ENCODE results near the gene TP53TG3E.
"Not testable (repeated sequence)": the region's sequence is repeated elsewhere in the genome, so short reads cannot be mapped to it uniquely, and the experiment has no call there.

The TP53TG3E gene, protein sequence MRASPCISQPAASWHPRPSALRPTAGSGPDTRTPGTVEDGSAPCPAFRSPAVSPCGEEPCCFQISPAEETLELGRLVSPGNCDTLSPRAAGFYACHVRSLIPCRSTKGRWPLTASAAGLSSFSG

DNA sequence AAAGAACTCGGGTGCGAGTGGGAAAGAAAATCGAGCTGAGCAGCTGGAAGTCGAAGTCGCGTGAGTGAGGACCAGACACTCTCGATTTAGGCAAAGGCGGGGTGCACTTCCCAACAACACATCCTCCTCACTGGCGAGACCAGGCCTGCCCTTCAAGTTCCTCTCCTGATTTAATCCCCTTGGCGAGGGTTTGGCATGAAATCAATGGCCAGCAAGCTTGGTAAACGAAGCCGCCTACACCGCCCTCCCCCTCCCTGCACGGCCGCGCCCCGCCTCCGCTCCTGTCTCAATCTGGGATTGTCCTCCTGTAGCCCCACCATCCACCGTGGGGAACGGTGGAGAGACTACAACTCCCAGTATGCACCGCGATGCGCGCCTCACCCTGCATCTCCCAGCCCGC is at the start of gene TP53TG3E:
Gene TP53TG3E, plus strand, starts transcription at position 301 of the 400 bp plus-strand sequence. Its CDS starts 68 bp downstream, at position 369.
- not testable (repeated sequence) for H3K27me3 ChIP-seq (replicated peaks; ENCODE audit: insufficient read depth, low read length); H3K9ac ChIP-seq (ENCODE audit: low read length); H3K4me3 ChIP-seq (ENCODE audit: low read length); H3F3A ChIP-seq (ENCODE audit: insufficient read depth, low read length); H3K9me3 ChIP-seq (replicated peaks; ENCODE audit: insufficient read depth, low read length); H3K79me2 ChIP-seq (ENCODE audit: low read length); DNase-seq; H4K20me1 ChIP-seq (ENCODE audit: insufficient read depth, low read length); H3K36me3 ChIP-seq (replicated peaks; ENCODE audit: insufficient read depth, low read length); H3K4me2 ChIP-seq (ENCODE audit: low read depth, low read length); H2AFZ ChIP-seq (ENCODE audit: low read length); H3K4me1 ChIP-seq (ENCODE audit: low read length); H3K27ac ChIP-seq (ENCODE audit: low read length); H3K9me2 ChIP-seq (replicated peaks; ENCODE audit: insufficient read depth, low read length)

DNA sequence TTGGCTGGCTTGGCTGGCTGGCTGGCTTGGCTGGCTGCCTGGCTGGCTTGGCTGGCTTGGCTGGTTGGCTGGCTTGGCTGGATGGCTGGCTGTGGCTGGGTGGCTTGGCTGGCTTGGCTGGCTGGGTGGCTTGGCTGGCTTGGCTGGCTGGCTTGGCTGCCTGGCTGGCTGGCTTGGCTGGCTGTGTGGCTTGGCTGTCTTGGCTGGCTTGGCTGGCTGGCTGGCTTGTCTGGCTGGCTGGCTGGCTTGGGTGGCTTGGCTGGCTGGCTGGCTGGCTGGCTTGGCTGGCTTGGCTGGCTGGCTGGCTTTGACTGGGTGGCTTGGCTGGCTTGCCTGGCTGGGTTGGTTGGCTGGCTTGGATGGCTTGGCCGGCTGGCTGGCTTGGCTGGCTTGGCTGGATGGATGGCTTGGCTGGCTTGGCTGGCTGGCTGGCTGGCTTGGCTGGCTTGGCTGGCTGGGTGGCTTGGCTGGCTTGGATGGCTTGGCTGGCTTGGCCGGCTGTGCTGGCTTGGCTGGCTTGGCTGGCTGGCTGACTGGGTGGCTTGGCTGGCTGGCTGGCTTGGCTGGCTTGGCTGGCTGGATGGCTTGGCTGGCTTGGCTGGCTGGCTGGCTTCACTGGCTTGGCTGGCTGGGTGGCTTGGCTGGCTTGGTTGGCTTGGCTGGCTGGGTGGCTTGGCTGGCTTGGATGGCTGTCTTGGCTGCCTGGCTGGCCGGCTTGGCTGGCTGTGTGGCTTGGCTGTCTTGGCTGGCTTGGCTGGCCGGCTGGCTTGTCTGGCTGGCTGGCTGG is 32.3 kb downstream of the TP53TG3E start:
- not testable (repeated sequence) for H3F3A ChIP-seq (ENCODE audit: insufficient read depth, low read length); H3K9me3 ChIP-seq (replicated peaks; ENCODE audit: insufficient read depth, low read length); H3K9me2 ChIP-seq (replicated peaks; ENCODE audit: insufficient read depth, low read length); H3K9ac ChIP-seq (ENCODE audit: low read length); H2AFZ ChIP-seq (ENCODE audit: low read length); H4K20me1 ChIP-seq (ENCODE audit: insufficient read depth, low read length); H3K27ac ChIP-seq (ENCODE audit: low read length); H3K79me2 ChIP-seq (ENCODE audit: low read length); H3K27me3 ChIP-seq (replicated peaks; ENCODE audit: insufficient read depth, low read length); H3K4me3 ChIP-seq (ENCODE audit: low read length); H3K36me3 ChIP-seq (replicated peaks; ENCODE audit: insufficient read depth, low read length); H3K4me1 ChIP-seq (ENCODE audit: low read length); H3K4me2 ChIP-seq (ENCODE audit: low read depth, low read length); DNase-seq

DNA sequence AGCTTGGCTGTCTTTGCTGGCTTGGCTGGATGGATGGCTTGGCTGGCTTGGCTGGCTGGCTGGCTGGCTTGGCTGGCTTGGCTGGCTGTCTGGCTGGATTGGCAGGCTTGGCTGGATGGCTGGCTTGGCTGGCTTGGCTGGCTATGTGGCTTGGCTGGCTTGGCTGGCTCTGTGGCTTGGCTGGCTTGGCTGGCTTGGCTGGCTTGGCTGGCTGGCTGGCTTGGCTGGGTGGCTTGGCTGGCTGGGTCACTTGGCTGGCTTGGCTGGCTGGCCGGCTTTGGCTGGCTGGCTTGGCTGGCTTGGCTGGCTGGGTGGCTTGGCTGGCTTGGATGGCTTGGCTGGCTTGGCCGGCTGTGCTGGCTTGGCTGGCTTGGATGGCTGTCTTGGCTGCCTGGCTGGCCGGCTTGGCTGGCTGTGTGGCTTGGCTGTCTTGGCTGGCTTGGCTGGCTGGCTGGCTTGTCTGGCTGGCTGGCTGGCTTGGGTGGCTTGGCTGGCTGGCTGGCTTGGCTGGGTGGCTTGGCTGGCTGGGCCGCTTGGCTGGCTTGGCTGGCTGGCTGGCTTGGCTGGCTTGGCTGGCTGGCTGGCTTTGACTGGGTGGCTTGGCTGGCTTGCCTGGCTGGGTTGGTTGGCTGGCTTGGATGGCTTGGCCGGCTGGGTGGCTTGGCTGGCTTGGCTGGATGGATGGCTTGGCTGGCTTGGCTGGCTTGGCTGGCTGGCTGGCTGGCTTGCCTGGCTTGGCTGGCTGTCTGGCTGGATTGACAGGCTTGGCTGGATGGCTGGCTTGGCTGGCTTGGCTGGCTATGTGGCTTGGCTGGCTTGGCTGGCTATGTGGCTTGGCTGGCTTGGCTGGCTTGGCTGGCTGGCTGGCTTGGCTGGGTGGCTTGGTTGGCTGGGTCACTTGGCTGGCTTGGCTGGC is 33.8 kb downstream of the TP53TG3E start:
- not testable (repeated sequence) for H3K4me2 ChIP-seq (ENCODE audit: low read depth, low read length); H3K4me1 ChIP-seq (ENCODE audit: low read length); H3K9ac ChIP-seq (ENCODE audit: low read length); H3K4me3 ChIP-seq (ENCODE audit: low read length); H3K27ac ChIP-seq (ENCODE audit: low read length); H3K79me2 ChIP-seq (ENCODE audit: low read length); H2AFZ ChIP-seq (ENCODE audit: low read length); H3K36me3 ChIP-seq (replicated peaks; ENCODE audit: insufficient read depth, low read length); DNase-seq; H4K20me1 ChIP-seq (ENCODE audit: insufficient read depth, low read length); H3K27me3 ChIP-seq (replicated peaks; ENCODE audit: insufficient read depth, low read length); H3F3A ChIP-seq (ENCODE audit: insufficient read depth, low read length); H3K9me2 ChIP-seq (replicated peaks; ENCODE audit: insufficient read depth, low read length); H3K9me3 ChIP-seq (replicated peaks; ENCODE audit: insufficient read depth, low read length)

DNA sequence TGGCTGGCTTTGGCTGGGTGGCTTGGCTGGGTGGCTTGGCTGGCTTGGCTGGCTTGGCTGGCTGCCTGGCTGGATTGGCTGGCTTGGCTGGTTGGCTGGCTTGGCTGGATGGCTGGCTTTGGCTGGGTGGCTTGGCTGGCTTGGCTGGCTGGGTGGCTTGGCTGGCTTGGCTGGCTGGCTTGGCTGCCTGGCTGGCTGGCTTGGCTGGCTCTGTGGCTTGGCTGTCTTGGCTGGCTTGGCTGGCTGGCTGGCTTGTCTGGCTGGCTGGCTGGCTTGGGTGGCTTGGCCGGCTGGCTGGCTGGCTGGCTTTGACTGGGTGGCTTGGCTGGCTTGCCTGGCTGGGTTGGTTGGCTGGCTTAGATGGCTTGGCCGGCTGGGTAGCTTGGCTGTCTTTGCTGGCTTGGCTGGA is 34.4 kb downstream of the TP53TG3E start:
- not testable (repeated sequence) for H3K9me3 ChIP-seq (replicated peaks; ENCODE audit: insufficient read depth, low read length); H3K4me2 ChIP-seq (ENCODE audit: low read depth, low read length); H3K27ac ChIP-seq (ENCODE audit: low read length); H3K36me3 ChIP-seq (replicated peaks; ENCODE audit: insufficient read depth, low read length); H4K20me1 ChIP-seq (ENCODE audit: insufficient read depth, low read length); H3K9me2 ChIP-seq (replicated peaks; ENCODE audit: insufficient read depth, low read length); H3K4me3 ChIP-seq (ENCODE audit: low read length); H2AFZ ChIP-seq (ENCODE audit: low read length); H3F3A ChIP-seq (ENCODE audit: insufficient read depth, low read length); DNase-seq; H3K4me1 ChIP-seq (ENCODE audit: low read length); H3K9ac ChIP-seq (ENCODE audit: low read length); H3K27me3 ChIP-seq (replicated peaks; ENCODE audit: insufficient read depth, low read length); H3K79me2 ChIP-seq (ENCODE audit: low read length)

DNA sequence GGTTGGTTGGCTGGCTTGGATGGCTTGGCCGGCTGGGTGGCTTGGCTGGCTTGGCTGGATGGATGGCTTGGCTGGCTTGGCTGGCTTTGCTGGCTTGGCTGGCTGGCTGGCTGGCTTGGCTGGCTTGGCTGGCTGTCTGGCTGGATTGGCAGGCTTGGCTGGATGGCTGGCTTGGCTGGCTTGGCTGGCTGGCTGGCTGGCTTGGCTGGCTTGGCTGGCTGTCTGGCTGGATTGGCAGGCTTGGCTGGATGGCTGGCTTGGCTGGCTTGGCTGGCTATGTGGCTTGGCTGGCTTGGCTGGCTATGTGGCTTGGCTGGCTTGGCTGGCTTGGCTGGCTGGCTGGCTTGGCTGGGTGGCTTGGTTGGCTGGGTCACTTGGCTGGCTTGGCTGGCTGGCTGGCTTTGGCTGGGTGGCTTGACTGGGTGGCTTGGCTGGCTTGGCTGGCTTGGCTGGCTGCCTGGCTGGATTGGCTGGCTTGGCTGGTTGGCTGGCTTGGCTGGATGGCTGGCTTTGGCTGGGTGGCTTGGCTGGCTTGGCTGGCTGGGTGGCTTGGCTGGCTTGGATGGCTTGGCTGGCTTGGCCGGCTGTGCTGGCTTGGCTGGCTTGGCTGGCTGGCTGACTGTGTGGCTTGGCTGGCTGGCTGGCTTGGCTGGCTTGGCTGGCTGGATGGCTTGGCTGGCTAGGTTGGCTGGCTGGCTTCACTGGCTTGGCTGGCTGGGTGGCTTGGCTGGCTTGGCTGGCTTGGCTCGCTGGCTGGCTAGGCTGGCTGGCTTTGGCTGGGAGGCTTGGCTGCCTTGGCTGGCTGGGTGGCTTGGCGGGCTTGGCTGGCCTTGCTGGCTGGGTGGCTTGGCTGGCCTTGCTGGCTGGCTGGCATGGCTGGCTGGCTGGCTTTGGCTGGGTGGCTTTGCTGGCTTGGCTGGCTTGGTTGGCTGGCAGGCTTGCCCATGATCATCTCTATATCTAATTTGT is 35.3 kb downstream of the TP53TG3E start:
- H3K79me2 ChIP-seq (ENCODE audit: low read length); H3K4me2 ChIP-seq (ENCODE audit: low read depth, low read length); H3K9me3 ChIP-seq (replicated peaks; ENCODE audit: insufficient read depth, low read length); H4K20me1 ChIP-seq (ENCODE audit: insufficient read depth, low read length); H3K9ac ChIP-seq (ENCODE audit: low read length); H2AFZ ChIP-seq (ENCODE audit: low read length); DNase-seq; H3K36me3 ChIP-seq (replicated peaks; ENCODE audit: insufficient read depth, low read length); H3K9me2 ChIP-seq (replicated peaks; ENCODE audit: insufficient read depth, low read length); H3K27me3 ChIP-seq (replicated peaks; ENCODE audit: insufficient read depth, low read length); H3K4me1 ChIP-seq (ENCODE audit: low read length); H3K27ac ChIP-seq (ENCODE audit: low read length); H3F3A ChIP-seq (ENCODE audit: insufficient read depth, low read length); H3K4me3 ChIP-seq (ENCODE audit: low read length): not testable (repeated sequence)
